Measurements from ENCODE around the gene PTPRU.

The PTPRU gene

DNA sequence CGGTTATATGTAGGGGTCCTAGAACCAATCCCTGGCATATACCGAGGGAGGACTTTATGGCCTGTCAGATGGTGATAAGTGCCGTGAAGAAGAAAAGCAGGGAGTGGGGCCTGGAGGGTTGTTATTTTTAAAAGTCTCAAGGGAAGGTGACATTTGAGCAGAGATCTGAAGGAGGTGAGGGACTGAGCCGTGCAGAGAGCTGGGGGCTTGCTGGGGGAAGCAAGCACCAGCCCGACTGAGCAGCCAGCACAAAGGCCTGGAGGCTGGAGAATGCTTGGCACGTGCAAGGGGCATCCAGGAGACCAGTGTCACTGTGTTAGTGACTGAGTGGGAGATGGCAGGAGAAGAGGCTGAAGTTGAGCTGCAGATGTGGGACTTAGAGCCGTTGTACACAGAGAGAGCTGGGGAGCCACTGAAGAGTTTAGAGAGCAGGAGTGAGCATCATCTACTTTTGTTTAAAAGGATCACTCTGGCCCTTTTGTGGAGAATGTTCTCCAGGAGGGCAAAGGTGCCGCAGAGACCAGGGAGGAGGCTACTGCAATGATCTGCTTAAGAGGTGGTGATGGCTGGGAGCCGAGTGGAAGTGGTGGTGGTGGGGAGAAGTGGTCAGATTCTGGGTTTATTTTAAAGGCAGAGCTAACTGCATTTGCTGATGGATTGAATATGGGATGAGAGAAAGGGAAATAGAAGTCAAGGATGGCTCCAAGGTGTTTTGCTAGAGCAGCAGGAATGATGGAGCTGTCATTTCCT lies 31.2 kb downstream of the PTPRU start:
- DNase-seq (ENCODE audit: low read depth in 3 of 3) = no peak

- DNase-seq (ENCODE audit: low read depth in 3 of 3) = no peak
Measured at GRCh38 chr1:29269382-29269781, 33.1 kb downstream of the PTPRU start.

GRCh38 chr1:29270929-29271521 lies 34.7 kb downstream of the PTPRU start:
- no peak for DNase-seq (ENCODE audit: low read depth in 3 of 3)

DNA sequence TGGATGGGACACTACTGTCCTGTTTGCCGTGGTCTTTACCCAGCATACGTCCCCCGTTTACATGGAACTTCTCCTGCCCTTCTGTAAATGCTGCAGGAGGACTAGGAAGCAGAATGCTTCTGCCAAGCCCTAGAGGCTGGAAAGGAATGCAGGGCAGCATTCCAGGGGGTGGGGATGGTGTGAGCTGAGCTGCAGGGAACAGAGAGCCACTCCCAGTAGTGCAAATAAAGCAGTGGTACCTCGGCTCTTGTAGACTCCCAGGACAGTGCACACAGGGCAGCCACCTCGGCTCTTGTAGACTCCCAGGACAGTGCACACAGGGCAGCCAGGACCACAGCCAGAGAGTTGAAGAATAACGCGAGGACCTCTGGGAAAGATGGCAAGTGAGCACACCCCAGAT lies 35.4 kb downstream of the PTPRU start:
- no peak for DNase-seq (ENCODE audit: low read depth in 3 of 3)

GRCh38 chr1:29272147-29272907 lies 36.0 kb downstream of the PTPRU start:
- DNase-seq (ENCODE audit: low read depth in 3 of 3) = no peak

- no peak for DNase-seq (ENCODE audit: low read depth in 3 of 3)
Measured at GRCh38 chr1:29275435-29275834, 39.1 kb downstream of the PTPRU start.

DNA sequence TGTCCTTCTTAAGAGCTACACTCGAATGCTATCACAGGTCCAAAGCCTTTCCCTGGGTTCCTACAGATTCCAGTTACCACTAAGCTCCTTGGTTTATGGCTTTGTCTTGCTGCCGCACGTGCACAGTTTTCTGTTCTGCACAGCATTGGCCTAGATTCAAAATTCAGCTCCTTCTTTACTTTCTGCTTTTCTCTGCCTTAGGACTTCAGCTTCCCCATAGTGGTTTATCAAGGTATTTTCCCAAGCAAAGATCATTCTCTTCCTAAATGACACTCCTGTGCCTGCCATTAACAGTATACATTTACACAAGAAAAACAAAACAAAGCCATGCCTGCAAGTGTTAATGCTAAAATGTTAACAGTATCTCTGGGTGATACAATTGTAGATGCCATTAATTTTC lies 41.8 kb downstream of the PTPRU start:
- DNase-seq (ENCODE audit: low read depth in 3 of 3) = no peak

DNA sequence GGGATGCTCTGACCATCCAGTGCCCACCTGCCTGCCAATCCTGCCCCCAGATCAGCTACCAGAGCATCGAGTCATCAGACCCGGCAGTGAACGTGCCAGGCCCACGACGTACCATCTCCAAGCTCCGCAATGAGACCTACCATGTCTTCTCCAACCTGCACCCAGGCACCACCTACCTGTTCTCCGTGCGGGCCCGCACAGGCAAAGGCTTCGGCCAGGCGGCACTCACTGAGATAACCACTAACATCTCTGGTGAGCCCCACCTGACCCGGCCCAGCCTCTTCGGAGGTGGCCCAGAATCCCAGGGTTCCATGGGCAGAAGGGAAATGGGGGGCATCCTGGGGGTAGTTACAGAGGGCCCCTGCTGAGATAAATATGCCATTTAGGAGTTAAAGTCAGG lies 43.1 kb downstream of the PTPRU start:
- no peak for DNase-seq (ENCODE audit: low read depth in 3 of 3)

GRCh38 chr1:29279951-29280391 lies 43.6 kb downstream of the PTPRU start:
- DNase-seq (ENCODE audit: low read depth in 3 of 3) = no peak

DNA sequence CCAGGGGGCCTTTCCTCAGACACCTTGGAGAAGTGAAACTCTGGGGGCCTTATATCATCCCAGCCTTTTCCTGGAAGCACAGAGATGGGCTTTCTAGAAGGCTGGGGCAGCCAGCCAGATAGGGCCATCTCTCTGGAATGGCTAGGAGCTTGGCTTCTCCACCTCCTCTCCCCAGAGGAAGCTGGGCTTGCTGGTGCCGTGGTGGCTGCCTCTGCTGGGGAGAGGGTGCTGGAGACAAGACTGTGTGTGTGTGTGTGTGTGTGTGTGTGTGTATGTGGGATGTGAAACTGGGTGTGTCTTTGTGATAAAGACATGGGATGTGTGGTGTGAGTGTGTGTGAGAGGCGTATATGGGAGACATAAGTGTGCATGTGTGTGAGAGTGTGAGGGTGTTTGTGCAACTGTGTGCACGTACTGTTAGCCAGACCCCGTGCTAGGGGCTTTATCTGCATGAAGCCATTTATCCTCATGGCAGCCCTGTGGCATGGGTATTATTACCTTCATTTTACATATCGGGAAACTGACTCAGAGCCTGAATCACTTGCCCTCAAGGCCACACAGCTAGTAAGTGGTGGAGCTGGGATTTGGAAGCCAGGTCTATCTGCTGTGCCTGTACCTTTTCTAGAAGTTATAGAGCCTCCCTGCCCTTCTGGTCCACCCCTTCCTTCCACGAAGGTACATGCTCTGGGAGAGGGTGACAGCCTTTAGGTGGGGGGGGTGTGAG lies 44.2 kb downstream of the PTPRU start:
- DNase-seq (ENCODE audit: low read depth in 3 of 3) = no peak

DNA sequence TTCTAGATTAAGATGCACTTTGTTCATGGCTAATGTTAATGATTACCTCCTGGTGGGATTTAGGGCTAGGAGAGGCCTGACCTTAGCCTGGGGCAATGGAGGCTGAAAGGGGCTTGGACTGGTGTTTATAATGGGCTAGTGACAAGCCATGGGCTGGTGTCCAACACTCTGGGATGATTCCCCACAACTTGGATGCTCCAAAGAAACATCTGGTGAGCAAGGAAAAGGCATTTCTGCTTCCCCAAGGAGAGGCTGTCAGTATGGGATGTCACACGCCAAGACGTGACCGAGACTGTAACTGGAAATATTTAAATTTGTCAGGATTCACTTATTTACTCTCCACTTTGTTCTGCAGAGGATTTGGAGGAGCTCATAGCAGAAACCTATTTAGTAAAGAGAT lies 45.2 kb downstream of the PTPRU start:
- DNase-seq (ENCODE audit: low read depth in 3 of 3) = no peak

DNA sequence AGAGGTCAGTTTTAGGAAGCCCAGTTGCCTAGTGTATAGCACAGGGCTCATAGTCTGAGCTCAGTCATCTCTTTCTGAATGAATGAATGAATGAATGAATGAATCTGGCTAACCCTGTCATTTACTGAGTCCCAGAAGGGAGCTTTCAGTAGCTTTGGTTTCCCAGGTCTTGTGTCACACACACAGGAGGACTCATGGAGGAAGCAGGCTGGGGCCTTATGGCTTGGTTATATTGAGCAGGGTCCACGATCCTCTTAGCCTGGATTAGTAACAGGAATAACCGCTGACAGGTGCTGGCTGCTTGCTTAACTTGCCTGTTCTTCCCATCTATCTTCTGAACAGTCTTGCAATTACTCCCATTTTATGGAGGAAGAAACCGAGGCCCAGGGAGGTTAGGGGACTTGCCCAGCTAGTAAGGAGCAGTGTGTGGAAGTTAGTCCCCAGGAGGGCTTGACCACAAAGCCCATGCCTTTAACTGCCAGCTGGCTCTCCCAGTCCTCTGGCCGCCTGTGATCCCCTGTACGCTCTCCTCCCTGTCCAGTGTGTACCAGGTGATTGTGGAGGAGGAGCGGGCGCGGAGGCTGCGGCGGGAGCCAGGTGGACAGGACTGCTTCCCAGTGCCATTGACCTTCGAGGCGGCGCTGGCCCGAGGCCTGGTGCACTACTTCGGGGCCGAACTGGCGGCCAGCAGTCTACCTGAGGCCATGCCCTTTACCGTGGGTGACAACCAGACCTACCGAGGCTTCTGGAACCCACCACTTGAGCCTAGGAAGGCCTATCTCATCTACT lies 46.0 kb downstream of the PTPRU start:
- DNase-seq (ENCODE audit: low read depth in 3 of 3) = no peak

GRCh38 chr1:29282924-29283803 lies 46.8 kb downstream of the PTPRU start:
- DNase-seq (ENCODE audit: low read depth in 3 of 3) = no peak

- DNase-seq (ENCODE audit: low read depth in 3 of 3) = no peak
Measured at GRCh38 chr1:29283804-29284195, 47.5 kb downstream of the PTPRU start.

GRCh38 chr1:29284286-29284960 lies 48.1 kb downstream of the PTPRU start:
- DNase-seq (ENCODE audit: low read depth in 3 of 3) = no peak

DNA sequence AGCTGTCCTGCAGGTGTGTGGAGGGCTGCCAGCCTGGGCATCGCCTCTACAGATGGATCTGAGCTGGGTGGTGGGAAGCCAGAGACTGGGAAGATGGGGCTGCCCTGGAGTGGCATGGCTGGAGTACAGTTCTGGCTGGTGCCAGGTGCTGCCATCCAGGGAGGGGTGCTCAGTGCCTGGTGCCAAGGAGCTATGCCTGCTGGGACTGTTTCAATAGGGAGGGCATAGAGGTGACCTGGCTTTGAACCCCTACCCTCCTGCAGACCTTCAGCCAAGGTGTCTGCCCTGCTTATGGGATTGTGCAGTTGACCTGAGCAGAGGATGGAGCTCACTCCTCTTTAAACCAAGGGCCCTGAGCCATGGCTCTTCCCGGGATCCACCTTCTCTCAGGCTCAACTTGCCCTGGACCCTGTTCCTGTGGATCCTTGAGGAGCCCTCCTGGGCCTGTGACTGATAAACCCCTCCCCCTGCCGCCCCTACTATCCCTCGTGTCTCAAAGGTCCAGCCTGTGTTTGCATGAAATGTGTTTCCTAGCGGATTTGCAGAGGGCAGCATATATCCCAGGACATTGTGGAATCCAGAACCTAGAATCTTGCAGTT lies 48.7 kb downstream of the PTPRU start:
- DNase-seq (ENCODE audit: low read depth in 3 of 3) = no peak

- DNase-seq (ENCODE audit: low read depth in 3 of 3) = no peak
Measured at GRCh38 chr1:29285771-29286170, 49.4 kb downstream of the PTPRU start.

- no peak for DNase-seq (ENCODE audit: low read depth in 3 of 3)
Measured at GRCh38 chr1:29286194-29286767, 50.0 kb downstream of the PTPRU start.

GRCh38 chr1:29289493-29289892 lies 53.2 kb downstream of the PTPRU start:
- no peak for DNase-seq (ENCODE audit: low read depth in 3 of 3)

All from stimulated activated CD4-positive, alpha-beta T cell treated with anti-CD3 and anti-CD28 coated beads, TNF-alpha, amount 100 ng/mL, for 4 hours (primary cell).